SKM-1 treated with dmso at 0.1 percent for 144 hours (cell line): ENCODE measurements around the gene CDK16.
"Not testable (repeated sequence)": the region's sequence is repeated elsewhere in the genome, so short reads cannot be mapped to it uniquely, and the experiment has no call there.

Source experiments
- DNase-seq: peaks from one replicate; lab custom pipeline; 2025; ENCODE audit not compliant: unreplicated experiment; lab: John Stamatoyannopoulos, UW

Gene CDK16

DNA sequence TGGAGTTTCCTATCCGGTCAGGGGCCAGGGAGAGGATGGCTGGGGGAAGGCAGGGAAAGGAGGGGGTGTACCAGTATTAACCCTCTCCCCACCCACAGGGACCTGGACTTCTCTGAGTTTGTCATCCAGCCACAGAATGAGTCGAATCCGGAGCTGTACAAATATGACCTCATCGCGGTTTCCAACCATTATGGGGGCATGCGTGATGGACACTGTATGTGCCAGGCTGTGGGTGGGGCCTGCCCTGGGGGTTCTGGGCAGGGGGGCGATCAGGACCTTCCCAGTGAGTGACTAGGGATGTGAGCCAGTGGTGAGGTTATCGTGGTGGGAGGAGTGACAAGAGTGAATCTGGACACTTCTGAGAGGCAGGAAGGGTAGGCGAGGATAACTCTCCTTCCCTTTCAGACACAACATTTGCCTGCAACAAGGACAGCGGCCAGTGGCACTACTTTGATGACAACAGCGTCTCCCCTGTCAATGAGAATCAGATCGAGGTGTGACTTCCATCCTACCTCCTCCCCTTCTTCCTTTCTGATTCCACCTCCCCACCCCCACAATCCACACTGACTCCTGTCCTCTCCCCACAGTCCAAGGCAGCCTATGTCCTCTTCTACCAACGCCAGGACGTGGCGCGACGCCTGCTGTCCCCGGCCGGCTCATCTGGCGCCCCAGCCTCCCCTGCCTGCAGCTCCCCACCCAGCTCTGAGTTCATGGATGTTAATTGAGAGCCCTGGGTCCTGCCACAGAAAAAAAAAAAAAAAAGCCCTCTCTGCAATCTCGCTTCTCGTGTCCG is 28.9 kb downstream of the CDK16 start:
- no peak for DNase-seq

DNA sequence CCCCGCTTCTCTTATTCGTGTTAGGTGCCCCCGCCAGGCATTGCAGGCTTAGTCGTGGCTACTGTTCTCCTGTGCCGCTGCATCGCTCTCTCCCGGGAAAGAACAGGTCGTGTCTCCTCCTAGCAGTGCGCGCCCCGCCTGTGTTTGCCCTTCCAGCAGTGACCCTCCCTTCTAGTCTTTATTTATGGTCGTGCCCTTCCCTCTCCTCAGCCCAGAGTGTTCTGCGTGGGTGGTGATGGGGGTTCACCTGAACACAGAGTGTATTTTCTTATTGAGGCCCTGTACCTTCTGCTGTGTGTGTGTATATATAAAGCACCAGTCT is 29.5 kb downstream of the CDK16 start:
- no peak for DNase-seq

DNA sequence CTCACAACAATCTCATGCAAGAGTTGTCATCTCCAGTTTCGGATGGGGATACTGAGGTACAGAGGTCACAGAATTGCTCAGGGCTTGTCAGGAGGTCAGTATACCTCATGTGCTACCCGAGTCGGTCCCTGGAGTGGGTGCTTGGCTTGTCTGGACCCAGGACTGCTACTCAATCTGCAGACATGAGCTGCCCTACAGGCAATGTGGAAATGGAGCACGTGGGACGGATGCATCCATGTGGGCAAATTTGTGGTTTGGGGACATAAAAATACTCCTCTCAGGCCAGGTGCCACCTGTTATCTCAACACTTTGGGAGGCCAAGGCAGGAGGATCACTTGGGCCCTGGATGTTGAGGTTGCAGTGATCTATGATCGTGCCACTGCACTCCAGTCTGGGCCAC is 30.1 kb downstream of the CDK16 start:
- no peak for DNase-seq

DNA sequence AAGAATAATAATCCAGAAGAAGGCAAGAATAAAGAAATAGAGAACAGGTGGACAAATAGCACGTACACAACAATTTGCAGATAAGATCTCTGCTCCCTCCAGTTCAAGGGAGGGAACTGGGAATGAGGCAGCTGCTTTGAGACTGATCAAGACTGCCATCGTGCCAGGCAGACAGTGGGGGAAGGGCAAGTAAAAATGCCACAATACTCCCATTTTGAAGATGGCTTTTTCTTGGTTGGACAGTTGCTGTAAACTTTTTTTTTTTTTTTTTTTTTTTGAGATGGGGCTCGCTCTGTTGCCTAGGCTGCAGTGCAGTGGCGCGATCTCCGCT is 31.5 kb downstream of the CDK16 start:
- no peak for DNase-seq

DNA sequence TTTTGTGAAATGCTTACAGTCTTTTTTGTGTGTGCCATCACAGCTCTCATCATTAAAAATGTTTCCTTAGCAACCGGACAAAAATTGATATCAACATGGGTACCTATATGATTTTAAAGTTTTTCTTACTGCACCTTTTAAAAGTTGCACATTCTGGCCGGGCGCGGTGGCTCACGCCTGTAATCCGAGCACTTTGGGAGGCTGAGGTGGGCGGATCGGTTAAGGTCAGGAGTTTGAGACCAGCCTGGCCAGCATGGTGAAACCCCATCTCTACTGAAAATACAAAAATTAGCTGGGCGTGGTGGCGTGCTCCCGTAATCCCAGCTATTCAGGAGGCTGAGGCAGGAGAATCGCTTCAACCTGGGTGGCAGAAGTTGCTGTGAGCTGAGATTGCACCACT is 39.1 kb downstream of the CDK16 start:
- DNase-seq, result not testable (repeated sequence)

DNA sequence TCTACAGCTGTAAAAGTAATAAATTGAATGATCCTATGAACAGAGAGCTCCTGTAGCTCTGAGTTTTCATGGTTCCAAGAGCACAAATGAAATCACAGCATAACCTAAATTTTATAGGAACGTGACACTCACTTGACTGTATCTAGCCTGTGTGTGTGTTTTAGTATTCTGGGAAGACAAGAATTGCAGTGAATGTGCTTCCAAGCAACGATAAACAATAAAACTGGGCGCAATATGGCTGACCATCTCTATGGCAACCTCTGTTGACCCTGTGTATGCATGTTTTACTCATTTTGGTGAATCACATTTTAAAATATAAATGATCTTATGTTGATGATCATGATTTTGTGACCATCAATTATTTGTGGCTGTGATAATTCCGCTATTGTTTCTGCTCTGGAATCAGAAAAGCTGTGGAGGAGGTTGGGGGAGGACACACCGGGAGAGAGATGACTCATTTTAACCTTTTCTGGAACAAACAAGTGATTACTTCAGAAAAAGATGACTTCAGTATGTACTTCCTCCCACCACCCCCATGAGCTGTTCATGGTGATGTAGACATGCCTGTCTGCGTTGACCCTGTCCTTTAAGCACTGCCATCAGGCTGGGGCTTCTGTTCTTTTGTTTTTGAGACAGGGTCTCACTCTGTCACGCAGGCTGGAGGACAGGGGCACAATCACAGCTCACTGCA is 46.1 kb downstream of the CDK16 start:
- peak; percentile 17 for DNase-seq

DNA sequence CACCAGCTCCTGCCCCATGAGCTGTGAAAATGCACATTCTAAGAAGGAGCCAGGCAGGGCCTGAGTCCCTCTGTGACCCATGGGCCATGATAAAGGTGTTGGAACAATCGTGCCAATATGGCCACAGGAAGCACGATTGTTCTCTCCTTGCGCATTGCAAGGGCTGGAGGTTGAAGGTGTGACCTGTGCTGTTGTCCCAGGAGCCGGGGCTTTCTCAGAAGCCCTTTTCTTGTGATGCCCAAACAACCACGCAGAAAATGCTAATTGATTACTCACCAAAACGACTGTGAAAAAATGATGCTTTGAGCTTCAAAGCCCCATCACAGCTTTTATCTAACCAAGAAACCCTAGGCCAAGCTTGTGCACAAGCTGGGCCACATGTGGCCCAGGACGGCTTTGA is 48.2 kb downstream of the CDK16 start:
- no peak for DNase-seq

DNA sequence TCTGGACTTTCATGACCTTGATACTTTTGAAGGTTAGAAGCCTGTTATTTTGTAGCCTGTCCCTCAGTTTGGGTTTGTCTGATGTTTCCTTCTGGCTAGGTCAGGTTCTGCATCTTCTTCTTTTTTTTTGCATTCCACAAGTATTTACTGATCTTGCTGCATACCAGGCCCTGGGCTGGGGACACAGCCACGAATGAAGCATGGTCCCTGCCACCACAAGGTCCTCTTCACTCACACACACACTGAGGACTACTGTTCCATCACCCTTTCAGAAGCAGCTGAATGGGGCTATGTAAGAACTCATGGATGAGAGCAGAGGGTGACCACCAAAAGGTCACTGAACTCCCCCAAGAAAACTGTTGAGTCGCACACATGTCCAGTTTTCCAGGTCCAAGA is 53.5 kb downstream of the CDK16 start:
- no peak for DNase-seq

DNA sequence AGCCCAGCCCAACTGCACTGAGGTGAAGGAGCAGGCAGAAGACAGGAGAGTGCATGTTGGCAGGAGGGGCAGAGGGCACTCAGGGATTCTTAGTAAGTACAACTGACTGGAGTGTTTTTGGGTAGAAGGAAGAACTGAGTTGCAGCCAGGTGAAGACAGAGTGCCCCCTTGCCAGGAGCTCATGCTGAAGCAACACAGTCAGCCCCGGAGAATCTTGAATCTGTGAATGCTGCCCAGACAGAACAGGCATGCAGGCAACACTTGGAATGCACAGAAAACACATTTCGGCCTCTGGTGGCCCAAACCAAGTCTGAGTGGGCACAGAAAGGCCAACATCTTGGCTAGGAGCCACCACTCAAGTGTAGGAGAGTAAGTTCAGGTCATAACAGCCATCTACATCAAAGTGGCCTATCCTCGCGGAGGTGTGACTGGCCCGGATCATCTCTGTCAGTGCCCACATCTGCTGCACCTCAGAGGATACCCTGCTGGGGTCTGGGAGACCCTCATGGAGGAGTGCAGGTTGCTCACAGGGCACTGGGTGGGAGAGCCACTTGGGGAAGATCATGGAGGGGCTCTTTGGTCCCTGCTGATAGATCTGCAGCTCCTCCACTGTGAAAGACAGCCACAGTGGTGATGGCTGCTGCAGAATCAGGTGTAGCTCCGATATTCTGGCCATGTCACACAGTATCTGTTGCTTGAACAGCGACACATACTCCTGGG is 54.7 kb downstream of the CDK16 start:
- DNase-seq, result no peak

DNA sequence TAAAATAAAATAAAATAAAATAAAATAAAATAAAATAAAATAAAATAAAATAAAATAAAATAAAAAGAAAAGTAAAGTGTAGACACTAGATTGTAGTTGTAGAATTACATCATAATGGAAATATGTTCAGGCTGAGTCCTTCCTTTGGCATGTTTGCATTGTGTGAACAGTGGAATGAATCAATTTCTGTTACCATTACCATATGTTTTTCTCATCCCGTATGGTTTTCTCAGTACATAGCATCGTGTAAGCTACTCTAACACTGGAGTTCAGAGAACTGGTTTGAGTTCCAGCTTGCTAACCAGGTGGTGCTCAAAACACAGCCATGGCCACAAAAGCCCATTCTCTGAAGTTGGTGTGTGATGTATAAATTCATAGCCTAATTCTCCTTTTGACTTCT is 60.2 kb downstream of the CDK16 start:
- no peak for DNase-seq
